Activated T-helper 1 cell treated with Interleukin-2 at 50 U/mL for 16 hours (primary cell): Measurements from ENCODE around the gene RAD51B.

Experiments used
- DNase-seq: peaks from one replicate; pipeline ENCODE4 v3.0.0-alpha.2; 2020; ENCODE audit warnings: low read depth

Gene RAD51B

DNA sequence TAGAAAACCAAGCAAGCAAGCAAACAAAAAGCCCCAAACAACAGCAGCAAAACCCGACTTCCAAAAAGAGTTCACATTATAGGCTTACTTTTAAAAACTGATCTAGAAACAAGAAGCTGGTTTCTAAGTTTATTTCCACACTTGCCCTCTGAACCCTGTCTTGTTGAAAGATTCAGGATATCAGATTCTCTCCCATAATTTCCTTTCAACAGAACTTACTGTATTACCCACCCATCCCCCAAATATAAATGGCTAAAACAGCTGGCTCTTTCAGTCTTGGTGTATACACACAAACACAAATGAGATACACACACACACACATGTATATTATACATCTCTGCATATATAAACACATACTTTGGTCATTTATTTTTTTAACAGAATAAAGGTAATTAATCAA lies 512.4 kb downstream of the RAD51B start:
- DNase-seq: no peak

DNA sequence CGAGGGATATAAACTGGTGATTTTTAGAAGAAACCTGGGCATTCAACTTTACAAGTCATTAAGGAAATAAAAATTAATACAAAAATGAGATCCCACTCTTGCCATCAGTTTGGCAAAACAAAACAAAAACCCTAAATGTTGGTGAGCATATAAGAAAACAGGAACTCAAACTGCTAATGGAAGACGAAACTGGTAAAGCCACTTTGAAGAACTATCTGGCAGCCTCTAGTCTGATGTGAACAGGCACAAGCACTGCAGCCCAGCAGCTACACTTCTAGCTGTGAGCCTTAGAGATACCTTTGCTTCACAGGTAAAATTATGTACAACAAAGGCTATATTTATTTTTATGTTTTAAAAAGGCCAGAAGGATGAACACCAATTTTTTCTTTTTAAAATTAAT lies 513.7 kb downstream of the RAD51B start:
- DNase-seq: no peak

DNA sequence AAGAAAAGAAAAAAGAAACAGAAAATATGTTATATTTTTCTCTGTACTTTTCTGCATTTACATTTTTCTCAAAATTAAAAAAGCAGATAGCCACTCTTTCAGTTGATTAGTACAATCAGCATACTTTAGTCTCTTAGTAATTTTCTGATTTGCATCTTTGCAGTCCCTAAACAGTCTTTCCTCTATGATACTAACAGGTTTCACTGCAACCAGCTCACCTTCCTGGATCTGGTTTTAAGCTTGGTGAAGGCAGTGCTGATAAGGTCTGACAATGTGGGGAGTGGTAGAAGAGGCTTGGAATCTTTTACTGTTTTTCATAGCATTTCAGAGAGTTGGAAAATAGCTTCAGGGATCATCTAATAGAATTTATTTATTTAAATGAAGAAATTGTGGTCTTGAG lies 515.7 kb downstream of the RAD51B start:
- no peak for DNase-seq

DNA sequence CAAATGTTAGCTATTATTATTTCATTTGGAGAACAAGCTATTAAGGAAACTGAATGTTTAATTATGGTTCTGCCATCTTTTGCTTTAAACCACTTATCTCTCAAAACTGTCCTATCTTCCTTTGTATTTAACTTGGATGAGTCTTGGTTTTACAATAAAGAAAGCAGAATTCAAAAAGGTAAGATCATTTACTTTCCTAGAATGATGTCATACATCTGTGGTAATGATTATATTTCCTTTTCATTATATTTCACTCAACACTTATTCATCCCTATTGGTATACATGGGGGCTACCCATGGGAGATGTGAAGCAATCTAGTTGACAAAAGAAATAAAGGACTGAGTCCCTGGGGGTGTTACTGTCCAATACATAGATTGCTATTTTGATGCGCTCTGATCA lies 516.6 kb downstream of the RAD51B start:
- no peak for DNase-seq

DNA sequence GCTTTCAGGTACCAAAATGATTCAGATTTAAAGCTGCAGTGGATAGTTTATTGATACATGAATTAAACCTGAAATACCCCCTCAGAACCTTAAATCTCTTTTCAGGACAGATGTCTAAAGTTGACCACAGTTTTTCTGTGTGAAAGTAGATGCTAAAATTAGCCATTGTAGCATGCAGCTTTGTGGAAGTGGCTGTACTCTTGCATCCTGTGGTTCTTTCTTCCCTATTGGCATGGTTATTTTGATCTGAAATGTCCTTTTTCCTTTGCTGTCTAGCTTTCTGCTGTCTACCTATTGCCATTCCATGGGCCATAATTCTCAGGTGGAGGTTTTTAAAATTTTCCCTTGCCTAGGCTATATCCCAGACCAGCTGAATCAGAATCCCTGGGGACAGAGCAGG lies 517.7 kb downstream of the RAD51B start:
- DNase-seq: no peak

DNA sequence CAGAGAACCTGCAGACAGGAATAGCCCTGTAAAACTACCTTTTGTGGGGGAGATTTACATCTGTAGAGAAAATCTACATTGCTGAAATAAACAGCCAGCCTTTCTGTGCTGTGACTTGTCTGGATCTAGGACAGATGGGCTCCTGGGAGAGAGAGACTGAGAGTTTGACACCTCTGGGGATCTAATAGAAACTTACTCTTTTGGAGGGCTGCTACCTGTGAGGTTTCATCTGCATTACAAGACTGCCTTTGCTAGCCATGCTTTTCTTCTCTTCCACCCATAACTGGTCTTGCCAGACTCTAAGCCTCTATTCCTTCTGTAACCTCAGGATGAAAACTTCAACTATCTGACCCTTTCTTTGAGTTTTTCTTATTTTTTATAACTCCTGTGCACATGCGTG lies 520.7 kb downstream of the RAD51B start:
- DNase-seq: no peak

DNA sequence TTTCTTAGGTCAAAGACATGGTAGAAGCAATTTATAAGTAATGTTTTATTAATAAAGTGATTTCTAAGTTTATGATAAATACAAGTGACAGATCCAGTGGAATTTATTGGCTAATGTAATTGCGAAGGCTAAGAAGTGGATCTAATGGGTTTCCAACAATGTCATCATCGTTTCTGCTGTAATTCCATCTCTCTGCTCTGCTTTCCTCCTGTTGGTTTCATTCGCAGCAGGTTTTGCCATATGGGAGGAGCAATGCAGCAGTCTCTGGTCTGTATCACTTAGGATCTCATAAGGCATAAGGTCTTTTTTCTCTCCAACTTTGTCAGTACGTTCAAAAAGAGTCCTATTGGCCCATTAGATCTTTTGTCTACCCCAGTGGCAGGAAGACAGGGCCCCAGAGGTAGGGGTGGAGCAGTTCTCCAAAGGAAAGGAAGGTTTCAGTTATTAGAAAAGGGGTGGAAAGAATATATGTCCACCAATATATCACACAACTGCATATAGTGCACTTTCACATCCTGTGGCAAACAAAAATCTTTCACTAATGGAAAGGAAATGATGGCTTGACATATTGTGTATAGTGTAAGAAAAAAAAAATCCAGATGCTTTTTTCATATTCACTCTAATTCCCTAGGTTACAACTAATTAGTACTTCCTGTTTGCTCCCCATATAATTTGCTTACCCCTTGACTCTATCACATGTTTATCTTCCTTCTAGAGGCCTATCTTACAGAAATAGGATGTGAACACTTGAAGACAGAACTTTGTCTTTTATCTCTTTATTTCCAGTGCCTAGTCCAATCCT lies 522.0 kb downstream of the RAD51B start:
- no peak for DNase-seq

DNA sequence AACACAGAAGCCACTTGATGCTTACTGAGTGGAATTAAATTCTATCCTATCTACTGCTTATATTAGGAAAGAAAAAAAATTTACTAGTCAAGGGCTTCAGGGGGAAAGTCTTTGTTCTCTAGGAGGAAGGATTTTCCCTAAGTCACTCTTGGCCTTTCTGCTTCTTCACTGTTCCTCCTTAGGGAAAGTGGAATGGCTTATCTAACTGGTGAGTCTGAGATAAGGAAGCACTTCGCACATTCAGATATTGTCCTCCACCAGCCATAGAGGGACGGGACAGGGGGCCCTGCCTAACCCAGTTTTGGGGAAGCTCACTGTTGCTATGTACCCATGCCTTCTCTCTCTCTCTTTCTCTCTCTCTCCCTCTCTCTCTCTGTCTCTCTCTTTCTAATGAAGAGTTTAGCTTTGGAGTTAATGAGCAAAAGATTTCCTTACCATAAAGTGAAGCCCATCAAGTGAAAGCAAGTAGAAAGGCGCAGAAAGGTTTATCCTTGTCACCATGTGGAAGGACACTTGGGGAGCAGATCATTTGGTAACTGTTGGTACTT lies 522.7 kb downstream of the RAD51B start:
- DNase-seq: no peak

DNA sequence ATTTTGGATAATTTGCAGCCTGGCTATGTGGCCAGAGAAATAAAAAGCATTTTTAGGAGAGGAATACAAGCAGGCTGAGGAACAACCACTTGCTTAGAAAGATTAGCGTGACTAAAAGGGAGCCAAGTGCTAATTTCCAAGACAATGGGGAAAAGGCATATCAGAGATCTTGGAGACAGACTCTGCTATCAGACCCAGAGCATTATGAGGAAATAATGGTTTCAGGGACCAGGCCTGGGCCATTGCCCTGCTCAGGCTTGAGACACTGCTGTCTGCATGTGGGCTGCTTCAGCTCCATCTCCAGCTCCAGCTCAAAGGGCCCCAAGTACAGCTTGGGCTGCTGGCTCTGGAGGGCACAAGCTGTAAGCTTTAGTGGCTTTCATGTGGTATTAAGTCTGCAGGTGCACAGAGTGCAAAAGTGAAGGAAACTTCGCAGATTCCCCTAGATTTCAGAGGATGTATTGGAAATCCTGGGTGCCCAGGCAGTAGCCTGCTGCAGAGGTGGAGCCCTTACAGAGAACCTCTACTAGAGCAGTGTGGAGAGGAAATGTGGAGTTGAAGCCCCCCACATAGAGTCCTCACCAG lies 524.0 kb downstream of the RAD51B start:
- no peak for DNase-seq

DNA sequence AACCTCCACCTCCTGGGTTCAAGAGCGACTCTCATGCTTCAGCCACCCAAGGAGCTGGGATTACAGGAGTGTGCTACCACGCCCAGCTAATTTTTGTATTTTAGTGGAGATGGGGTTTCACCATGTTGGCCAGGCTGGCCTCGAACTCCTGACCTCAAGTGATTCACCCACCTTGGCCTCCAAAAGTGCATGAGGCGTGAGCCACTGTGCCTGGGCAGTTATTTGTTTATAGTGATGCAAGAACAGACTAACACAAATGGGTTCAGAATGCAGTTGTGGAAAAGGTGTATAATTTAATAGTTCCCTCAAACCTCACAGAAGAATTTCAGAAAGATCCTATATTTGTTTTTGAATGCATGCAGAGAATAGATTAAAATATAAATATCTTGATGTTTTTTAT lies 526.2 kb downstream of the RAD51B start:
- DNase-seq: no peak

DNA sequence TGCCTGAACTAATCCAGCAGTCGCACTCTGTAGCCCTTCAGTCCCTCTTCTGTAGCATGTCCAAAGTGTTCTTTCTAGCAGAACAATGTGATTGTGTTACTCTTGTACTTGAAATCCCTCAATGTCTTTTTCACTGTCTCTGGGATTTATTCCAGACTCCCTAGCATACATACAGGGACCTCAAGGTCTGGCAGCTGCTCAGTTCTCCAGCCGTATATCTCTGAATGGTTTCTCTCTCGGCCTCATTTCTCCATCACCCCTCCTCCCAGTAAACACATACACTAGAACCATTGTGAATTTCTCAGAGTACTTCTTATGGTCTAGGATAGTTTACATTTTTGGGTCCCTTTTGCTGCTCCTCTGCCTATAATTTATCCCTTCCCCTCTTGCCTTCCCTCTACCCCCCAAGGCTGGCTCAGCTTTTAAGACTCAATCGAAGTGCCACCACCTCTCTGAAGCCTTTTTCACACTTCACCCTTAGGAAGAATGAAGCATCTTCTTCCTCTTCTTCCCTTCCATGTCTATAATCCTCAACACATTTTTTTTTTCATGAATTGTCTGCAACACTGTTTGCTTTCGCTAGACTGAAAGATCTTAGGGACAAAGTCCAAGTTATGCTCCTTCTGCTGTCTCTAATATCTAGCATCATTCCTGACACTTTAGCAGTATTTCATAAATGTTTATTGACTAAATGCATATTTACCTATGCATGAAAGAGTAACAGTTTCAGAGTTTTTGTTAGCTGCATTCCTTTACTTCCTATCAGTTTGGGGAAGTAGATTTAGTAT lies 527.2 kb downstream of the RAD51B start:
- DNase-seq: no peak

DNA sequence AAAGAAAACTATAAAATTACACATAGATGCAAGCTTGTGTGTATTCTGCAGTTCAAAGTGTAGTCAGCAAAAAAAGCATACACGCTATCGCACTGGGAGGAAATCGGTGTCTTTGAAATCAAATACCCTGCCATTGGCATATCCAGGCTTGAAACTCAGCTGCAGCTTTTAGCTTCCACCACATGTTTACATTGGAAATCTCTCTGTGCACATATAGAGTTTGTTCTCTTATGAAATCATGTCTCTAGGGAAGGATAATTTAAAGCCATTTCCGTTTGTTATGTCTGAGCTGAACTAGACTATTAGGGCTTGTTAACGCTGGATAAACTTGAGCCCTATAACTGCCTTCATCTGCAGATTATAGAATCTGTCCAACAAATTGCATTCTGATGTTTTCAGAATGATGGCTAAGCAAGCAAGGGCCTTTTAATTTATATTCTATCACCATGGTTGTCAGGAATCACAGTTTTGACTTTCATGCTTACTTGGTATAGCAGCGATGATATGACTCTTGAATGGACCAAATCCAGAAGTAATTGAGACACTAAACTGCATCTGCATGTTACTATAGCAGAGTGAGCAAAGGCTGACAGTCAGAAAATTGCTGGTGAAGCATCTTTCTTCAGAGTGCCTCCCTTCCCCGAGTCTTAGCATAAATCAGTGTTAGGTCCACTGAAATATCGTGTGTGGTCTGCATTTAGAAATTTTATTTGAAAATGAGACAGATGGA lies 530.5 kb downstream of the RAD51B start:
- no peak for DNase-seq

DNA sequence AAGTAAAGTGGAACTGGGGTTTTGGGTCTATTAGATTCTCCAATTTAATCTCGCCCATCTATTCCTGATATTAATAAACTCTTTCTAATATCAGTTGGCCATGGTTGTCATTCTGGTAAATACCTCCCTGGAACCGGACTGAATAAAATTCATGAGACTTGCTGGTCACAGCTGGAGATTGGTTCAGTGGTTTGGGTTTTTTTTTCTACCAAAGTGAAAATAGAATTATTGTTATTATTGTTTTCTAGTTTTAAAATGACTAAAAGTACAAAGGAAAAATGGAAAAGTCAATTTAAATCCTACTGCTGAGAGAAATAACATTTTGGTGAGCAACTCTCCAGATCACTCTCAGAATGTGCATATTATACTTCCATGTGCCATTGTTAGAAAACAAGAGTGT lies 535.8 kb downstream of the RAD51B start:
- no peak for DNase-seq

DNA sequence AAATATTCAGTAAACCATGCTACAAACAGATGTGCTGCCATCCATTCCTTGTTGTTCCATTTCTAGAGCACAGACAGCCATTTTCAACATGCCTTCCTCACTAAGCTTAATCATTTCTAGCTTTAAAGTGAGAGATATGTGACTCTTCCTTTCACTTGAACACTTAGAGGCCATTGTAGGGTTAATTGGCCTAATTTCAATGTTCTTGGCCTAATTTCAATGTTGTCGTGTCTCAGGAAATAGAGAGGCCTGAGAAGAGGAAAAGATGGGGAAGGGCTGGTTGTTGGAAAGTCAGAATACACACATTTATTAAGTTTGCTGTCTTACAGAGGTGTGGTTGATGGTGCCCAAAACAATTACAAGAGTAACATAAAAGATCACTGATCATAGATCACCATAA lies 538.2 kb downstream of the RAD51B start:
- no peak for DNase-seq

DNA sequence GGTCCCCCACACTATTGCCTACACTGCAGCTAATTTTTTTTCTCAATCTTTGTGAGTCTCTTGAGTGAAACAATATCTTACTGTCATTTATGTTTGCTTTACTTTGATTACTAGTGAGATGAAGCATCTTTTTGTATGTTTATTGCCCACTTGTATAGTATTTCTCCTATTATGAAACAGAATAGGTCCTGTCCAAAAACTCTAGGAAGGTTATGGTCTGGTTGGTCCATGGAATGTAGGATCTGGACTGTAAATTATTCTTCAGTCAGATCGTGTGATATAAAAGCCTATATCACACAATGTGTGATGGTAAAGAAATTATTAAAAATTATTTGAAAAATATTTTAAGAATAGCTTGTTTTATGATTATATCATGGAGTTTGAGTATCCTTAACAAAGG lies 538.9 kb downstream of the RAD51B start:
- no peak for DNase-seq

DNA sequence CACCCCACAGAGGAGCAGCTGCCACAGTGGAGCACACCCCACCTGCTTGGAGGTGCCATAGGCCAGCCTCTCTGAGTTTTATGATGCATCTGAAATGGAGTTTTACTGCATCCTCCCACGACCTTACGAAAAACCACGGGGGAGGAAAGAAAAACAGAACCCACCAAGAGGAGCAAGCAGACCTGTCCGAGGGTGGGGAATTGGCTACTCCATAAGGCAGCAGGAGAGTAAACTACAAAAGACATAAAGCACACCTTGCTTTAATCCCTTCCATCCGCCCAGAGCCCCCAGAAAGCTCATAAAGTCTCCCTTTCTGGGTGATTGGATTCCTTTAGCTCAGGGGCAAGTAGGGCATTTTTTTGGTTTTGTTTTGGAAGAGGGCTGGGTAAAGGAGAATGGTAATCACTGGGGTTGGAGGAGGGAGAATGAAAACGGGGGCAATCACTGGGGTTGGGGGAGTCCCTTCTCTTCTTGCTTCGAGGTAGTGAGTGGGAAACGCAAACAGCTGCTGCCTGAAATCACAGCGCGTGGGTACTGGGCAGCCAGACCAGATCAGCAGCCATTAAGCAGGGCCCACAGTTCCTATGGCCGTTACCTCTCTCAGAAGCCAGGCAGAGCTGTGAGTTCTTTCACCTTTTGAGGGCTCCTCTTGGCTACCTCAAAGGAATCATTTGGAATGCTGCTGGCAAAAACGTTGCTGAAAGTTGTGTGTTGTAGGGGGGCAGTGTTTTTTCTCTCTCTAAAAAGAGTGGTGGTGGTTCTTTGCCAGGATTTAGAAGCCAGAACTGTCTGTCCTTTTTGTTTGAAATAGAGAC lies 539.6 kb downstream of the RAD51B start:
- no peak for DNase-seq

DNA sequence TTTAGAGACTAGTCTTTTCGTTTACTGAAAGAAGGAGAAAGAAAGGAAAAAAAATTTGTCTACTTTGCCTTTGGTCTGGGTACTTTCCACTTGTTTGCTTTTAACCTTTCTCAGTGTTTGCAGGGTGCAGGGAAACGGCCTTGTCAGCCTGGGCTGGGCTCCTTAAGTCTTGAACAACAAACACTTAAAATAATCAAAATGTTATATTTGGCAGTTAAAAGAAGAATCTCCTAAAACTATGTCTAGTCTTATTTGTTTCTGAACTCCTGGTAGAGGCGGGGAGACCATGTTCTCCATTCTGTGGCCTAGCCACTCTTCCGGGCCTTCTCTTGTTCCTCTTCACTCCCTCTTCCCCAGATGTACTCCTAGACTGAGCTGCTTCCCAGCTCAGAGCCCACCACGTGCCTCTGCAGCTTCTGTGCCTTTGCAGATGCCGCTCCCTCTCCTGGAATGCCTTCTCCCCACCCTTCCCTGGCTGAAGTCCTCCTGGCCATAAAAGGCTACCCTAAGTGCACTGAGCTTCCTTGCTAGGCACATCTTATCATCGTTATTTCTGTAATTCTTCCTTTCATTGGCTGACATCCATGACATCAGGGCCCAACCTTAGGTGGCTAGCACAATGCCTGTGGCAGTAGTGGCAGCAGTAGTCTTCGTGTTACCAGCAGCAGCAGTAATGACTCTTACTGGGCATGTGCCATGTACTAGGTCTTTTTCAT lies 540.4 kb downstream of the RAD51B start:
- DNase-seq: no peak

DNA sequence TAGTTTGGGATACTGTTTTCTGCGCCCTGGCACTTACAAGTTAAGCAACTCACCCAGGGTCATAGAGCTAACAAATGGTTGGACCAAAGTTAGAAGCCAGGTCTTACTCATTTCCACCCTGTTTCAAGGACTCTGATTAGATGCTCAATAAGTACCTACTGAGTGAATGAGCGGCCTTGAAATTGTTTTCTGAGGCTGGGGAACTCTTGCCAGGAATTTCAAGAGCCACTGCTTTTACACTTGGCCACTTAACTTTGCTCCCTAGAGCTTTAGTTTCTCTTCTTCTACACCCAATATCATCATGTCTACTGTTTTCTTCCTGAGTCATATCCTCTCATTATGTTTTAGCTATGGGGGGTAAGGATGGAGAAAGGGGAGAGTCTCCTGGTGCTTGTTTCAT lies 541.7 kb downstream of the RAD51B start:
- DNase-seq: no peak

DNA sequence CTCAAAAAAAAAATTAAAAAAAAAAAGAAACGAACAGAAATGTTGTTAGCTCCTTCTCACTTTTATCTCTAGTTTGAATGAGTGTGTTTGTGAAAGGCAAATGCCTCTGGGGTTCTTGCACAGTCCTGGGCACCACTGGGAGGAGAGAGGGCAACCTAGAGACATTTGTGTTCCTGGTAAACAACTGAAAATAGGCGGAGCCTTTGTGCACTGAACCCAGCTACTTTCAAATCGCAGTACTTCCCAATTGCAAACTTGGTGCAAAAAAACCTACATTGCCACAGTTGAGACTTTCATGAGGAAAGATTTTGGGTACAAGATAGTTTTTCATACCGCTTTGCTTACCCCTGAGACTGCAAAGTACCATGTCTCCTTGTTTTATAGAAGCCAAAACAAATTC lies 543.3 kb downstream of the RAD51B start:
- DNase-seq: no peak

DNA sequence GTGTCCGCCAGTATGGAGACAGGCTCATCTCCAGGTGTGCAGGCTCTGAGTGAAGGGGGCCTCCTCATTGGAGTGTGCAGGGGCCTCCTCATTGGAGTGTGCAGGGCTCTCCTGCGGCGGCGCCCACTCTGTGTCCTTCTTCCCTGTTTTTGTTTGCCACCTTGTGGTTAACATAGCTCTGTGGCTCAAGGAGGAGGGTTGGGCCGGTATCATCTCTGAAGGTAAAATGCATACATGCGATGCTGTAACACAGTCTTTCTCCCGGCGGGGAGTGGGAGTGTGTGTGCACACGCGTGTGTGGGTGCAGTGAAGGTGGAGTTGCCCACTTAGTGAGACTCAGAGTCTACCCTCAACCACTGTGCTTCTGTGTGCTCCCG lies 543.9 kb downstream of the RAD51B start:
- no peak for DNase-seq
